GM10266 (cell line): ENCODE results near the gene LRRC45.

Experiments used
- DNase-seq: peaks from one replicate; pipeline ENCODE4 v3.0.0; 2012; ENCODE audit errors: extremely low spot score
- CTCF ChIP-seq: IDR thresholded peaks from 2 replicates; pipeline ENCODE4 v1.5.1; 2012; ENCODE audit warnings: mild to moderate bottlenecking, low read depth; ENCODE audit not compliant: control insufficient read depth, insufficient read depth; ENCODE audit errors: missing control alignments

The LRRC45 gene

GRCh38 chr17:81996232-81996756 lies 26.8 kb upstream of the LRRC45 start:
- TF ChIP-seq CTCF = no peak
- DNase-seq = no peak

- no peak for TF ChIP-seq CTCF
- no peak for DNase-seq
Observed at GRCh38 chr17:81996757-81997441, 26.2 kb upstream of the LRRC45 start.

- no peak for DNase-seq
- TF ChIP-seq CTCF = no peak
Observed at GRCh38 chr17:81998212-81998611, 24.9 kb upstream of the LRRC45 start.

- DNase-seq = no peak
- no peak for TF ChIP-seq CTCF
Observed at GRCh38 chr17:81998691-81999438, 24.2 kb upstream of the LRRC45 start.

GRCh38 chr17:81999587-81999975 lies 23.5 kb upstream of the LRRC45 start:
- DNase-seq = no peak
- no peak for TF ChIP-seq CTCF

- DNase-seq = no peak
- TF ChIP-seq CTCF = no peak
Observed at GRCh38 chr17:81999976-82000802, 22.9 kb upstream of the LRRC45 start.
